HG03575 (cell line): ENCODE data around the gene EVA1B.

Source experiments
- ATAC-seq: cut with Tn5 transposase; IDR thresholded peaks from one replicate; pipeline ENCODE4 v1.9.1; 2021; ENCODE audit not compliant: unreplicated experiment, insufficient number of reproducible peaks, low FRiP score; ENCODE audit errors: extremely low read depth

Gene EVA1B

DNA sequence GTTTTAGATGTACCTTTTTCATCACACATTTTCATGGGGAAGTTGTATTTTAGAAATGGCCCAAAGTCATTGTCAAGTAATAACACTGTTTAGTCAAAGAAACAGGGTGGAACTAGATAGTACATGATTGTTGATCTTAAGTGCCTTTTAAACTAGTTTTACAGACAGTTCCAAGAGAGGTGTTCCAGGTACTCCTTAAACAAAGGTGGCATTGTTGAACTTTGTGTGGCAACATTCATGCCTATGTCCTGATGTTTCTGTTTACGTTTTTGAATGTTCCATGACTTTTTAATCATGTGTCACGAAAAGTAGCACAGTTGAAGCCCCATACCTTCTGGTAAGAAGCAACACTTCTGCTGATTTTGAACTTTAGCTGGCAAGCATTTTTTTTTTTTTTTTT is 26.4 kb downstream of the EVA1B start:
- ATAC-seq: no peak

GRCh38 chr1:36295390-36295789 is 28.1 kb downstream of the EVA1B start:
- ATAC-seq: no peak

DNA sequence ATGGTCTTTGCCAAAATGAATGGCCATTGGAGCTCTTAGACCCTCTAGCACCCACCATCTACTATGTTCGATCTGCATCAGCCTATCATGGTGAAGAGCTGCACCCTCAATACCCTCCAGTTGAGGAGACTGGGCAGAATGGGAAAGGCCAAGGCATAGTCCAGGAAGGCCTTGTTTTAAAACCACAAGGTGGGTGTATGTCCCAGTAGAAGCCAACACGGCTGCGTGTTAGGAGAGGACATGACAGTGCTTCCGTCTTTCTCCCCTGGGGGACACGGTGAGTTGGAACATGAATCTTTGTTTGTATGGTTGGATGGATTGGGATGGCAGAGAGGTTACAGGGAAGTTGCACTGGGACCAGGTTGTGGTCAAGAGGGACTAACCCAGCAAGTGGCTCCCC is 35.9 kb downstream of the EVA1B start:
- ATAC-seq: no peak

DNA sequence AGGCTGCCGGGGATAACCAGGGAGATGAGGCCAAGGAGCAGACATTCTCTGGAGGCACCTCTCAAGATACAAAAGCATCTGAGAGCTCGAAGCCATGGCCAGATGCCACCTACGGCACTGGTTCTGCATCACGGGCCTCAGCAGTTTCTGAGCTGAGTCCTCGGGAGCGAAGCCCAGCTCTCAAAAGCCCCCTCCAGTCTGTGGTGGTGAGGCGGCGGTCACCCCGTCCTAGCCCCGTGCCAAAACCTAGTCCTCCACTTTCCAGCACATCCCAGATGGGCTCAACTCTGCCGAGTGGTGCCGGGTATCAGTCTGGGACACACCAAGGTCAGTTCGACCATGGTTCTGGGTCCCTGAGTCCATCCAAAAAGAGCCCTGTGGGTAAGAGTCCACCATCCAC is 36.6 kb downstream of the EVA1B start:
- ATAC-seq: no peak

GRCh38 chr1:36285443-36286101 is 37.9 kb downstream of the EVA1B start:
- no peak for ATAC-seq

DNA sequence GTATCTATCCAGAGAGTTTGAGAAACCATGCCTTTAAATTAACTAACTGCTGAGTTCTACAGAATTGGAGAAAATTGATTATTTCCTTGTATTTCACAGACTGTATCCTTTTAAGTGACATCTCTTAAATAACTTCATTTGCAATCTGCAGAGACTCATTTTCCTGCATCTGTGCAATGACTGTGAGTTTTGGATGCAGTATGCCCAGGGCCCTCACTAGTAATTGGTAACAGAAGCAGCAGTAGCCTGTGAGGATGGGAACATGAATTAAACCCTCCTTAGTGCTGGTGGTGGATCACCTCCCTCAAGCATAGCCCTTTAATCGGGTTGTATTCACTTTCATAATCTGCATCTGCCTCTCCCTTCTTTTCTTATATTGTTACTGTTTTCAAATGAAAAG is 38.9 kb downstream of the EVA1B start:
- no peak for ATAC-seq

DNA sequence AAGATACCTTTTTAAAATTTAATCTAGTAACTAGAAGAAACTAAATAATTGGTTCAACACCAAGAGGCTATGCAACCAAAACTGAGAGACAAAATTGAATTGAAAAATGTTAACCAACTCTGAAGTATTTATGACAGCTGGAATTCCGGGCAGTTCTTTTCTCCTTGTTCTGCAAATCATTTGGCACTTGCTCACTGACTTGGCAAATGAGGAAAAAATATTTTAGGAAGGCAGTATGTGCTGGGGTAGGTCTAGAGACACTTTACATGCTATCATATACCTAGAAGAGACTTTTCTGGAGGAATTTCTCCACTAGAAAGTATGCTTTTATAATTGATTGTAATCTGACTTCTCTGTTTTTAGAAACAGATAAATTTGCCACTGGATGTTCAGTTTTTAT is 39.4 kb downstream of the EVA1B start:
- ATAC-seq: no peak

DNA sequence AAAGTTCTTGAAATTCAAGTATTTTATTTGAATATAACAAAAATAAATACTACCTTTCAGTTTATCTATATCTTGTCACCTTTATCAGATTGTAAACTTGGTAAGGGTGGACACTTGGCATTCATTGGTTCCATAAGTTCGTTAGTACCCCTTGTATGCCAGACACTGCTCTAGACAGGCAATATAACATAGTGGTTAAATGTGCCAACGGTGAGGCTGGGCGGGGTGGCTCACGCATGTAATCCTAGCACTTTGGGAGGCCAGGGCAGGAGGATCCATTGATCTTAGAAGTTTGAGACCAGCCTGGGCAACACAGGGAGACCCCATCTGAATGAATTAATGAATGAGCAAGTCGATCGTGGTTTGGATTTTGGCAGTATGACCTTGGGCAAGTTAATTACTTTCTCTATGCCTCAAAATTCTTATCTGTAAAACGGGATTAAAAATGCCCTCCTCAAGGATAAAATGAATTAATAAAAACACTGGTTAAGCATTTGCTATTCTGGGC is 43.6 kb downstream of the EVA1B start:
- no peak for ATAC-seq

- no peak for ATAC-seq
Observed at GRCh38 chr1:36279110-36279788, 44.2 kb downstream of the EVA1B start.

DNA sequence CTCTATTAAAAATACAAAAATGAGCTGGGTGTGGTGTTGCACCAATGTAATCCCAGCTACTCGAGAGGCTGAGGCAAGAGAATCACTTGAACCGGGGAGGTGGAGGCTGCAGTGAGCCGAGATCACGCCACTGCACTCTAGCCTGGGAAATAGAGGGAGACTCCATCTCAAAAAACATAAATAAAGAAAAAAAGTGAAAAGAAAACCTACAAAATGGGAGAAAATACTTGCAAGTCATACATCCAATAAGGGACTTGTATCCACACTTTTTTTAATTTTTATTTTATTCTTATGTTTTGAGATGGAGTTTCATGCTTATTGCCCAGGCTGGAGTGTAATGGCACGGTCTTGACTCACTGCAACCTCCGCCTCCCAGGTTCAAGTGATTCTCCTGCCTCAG is 46.8 kb downstream of the EVA1B start:
- no peak for ATAC-seq

GRCh38 chr1:36274201-36274600 is 49.2 kb downstream of the EVA1B start:
- no peak for ATAC-seq

DNA sequence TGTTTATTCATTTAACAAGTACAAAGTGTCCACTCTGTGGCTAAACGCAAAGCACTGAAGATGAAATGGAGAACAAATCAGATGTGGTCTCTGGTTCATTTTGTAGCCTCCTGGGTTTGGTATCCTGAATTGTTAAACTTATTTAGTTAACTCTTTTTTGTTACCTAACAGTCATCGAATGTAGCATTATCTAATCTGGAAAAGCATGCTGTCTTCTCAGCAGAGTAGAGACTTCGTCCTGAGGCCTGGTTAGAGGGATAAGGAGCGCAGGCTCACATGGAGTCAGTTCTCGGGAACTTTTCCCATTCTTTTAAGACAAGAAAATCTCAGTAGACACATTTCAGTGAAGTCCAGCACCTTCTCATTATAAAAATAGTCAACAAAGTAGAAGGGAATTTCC is 50.4 kb downstream of the EVA1B start:
- no peak for ATAC-seq
